MCF 10A (cell line): ENCODE results near the gene MTG1. TPM values are rescaled to one million over a fixed set of nuclear protein-coding genes. Genes with fewer than 3 reads are reported as not detected.
"Not testable (repeated sequence)": the region's sequence is repeated elsewhere in the genome, so short reads cannot be mapped to it uniquely, and the experiment has no call there.

Experiments
- BruUV-seq: library from RNA; stranded (reverse); fragments of 400-500 nt; replicated peaks from 2 replicates; lab custom pipeline; 2021; lab: Mats Ljungman, UMichigan
- CTCF ChIA-PET: fragments of 300-600 bp; sonication (Branson Sonifier 250); formaldehyde crosslinking; extraction: SDS; loops from one replicate; lab custom pipeline; 2021; ENCODE audit warnings: antibody characterized with exemption, inconsistent platforms; lab: Yijun Ruan, JAX
- POLR2A ChIA-PET: fragments of 300-600, 350-650 bp; sonication (Branson Sonifier 250); formaldehyde crosslinking; extraction: SDS; loops from one replicate; lab custom pipeline; 2020; ENCODE audit warnings: antibody characterized with exemption, inconsistent platforms; lab: Yijun Ruan, JAX
- DNase-seq: peaks from one replicate; pipeline ENCODE4 v3.0.0-alpha.2; 2018; ENCODE audit not compliant: unreplicated experiment
- H3K27ac Mint-ChIP-seq: one replicate; pipeline ENCODE4 v1.8.0; 2022; ENCODE audit warnings: mild to moderate bottlenecking, low read depth, mixed read lengths; ENCODE audit not compliant: unreplicated experiment
- H3K27me3 Mint-ChIP-seq: one replicate; pipeline ENCODE4 v1.8.0; 2022; ENCODE audit warnings: mixed read lengths; ENCODE audit not compliant: insufficient read depth, unreplicated experiment
- H3K36me3 Mint-ChIP-seq: one replicate; pipeline ENCODE4 v1.8.0; 2022; ENCODE audit warnings: mild to moderate bottlenecking, moderate library complexity, mixed read lengths; ENCODE audit not compliant: insufficient read depth, unreplicated experiment
- H3K4me1 Mint-ChIP-seq: one replicate; pipeline ENCODE4 v1.8.0; 2022; ENCODE audit warnings: mixed read lengths; ENCODE audit not compliant: insufficient read depth, unreplicated experiment
- H3K4me3 Mint-ChIP-seq: one replicate; pipeline ENCODE4 v1.8.0; 2022; ENCODE audit warnings: mild to moderate bottlenecking, moderate library complexity, mixed read lengths; ENCODE audit not compliant: unreplicated experiment
- H3K9me3 Mint-ChIP-seq: one replicate; pipeline ENCODE4 v1.8.0; 2022; ENCODE audit warnings: mixed read lengths; ENCODE audit not compliant: unreplicated experiment
- intact Hi-C: fragments of 100-400 bp; cut with micrococcal nuclease; formaldehyde crosslinking; loops from 2 replicates; pipeline ENCODE4 v1.14.1; 2022
- total RNA-seq: library from RNA; stranded (reverse); gene quantifications from 2 replicates; pipeline ENCODE4 v1.2.3, GENCODE V29; 2022
- TF ChIP-seq, protein P1 (sequence below): fragments of 200-600 bp; IDR thresholded peaks from one replicate; pipeline ENCODE4 v1.8.0; 2022; ENCODE audit warnings: antibody characterized with exemption, mild to moderate bottlenecking; ENCODE audit not compliant: unreplicated experiment

MTG1 gene
- total RNA-seq, 1 experiment from 2014 or later: 71.6 TPM

DNA sequence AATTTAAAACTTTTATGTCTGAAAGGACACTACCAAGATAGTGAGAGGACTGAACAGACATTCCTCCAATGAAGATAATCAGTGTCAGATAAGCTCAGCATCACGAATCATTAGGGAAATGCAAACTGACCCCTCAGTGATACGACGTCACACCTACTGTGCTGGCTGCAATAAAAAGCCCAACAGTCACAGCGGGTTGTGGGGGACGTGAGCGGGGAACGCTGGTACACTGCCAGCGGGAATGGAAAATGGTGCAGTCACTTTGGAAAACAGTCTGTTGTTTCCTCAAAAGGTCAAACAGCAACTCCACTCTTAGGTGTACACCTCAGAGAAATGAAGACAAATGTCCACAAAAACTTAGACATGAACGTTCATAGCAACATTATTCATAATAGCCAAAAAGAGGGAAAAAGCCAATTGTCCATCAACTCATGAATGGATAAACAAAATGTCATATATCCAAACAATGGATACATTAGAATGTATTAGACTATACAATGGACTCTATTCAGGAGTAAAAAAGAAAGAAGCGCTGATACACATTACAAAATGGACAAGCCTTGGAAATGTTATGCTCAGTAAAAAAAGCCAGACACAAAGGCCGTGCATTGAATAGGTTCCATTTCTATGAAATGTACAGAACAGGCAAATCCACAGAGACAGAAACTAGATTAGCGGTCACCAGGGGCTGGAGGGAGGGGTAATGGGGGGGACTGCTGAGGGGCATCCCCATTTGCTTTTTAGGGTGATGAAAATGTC, 18.4 kb upstream of the MTG1 start:
- ChIA-PET CTCF (interaction anchor here (1.5 kb wide), 1 partner anchor 46 kb away, joined by 6 read pairs; no protein-coding TSS in a partner anchor), POLR2A (no interaction called here)
- Mint-ChIP-seq H3K36me3 (peaks cover 15% of the 10 kb centered on the region), H3K9me3 (no peaks in the 10 kb centered on the region), H3K27me3 (no peaks in the 10 kb centered on the region), H3K4me1 (peaks cover 10% of the 10 kb centered on the region), H3K27ac (no peak overlapping the region), H3K4me3 (no peak overlapping the region)
- TF ChIP-seq, protein P1, sequence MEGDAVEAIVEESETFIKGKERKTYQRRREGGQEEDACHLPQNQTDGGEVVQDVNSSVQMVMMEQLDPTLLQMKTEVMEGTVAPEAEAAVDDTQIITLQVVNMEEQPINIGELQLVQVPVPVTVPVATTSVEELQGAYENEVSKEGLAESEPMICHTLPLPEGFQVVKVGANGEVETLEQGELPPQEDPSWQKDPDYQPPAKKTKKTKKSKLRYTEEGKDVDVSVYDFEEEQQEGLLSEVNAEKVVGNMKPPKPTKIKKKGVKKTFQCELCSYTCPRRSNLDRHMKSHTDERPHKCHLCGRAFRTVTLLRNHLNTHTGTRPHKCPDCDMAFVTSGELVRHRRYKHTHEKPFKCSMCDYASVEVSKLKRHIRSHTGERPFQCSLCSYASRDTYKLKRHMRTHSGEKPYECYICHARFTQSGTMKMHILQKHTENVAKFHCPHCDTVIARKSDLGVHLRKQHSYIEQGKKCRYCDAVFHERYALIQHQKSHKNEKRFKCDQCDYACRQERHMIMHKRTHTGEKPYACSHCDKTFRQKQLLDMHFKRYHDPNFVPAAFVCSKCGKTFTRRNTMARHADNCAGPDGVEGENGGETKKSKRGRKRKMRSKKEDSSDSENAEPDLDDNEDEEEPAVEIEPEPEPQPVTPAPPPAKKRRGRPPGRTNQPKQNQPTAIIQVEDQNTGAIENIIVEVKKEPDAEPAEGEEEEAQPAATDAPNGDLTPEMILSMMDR: no peak
- no peak for DNase-seq
- intact Hi-C loops: no loop called here
- BruUV-seq: no TSS peak

DNA sequence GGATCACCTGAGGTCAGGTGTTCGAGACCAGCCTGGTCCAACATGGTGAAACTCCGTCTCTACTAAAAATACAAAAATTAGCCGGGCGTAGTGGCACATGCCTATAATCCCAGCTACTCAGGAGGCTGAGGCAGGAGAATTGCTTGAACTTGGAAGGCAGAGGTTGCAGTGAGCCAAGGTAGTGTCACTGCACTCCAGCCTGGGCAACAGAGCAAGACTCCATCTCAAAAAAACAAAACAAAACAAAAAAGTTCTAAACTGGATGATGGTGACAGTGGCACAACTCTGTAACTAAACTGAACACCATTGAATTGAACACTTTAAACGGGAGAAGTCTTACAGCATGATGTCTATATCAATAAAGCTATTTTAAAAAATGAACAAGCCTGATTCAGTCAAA, 17.8 kb upstream of the MTG1 start:
- POLR2A ChIA-PET, intact Hi-C loops, H3K27ac Mint-ChIP-seq, H3K27me3 Mint-ChIP-seq, BruUV-seq, H3K4me3 Mint-ChIP-seq, CTCF ChIA-PET, DNase-seq, H3K9me3 Mint-ChIP-seq: not testable (repeated sequence)
- Mint-ChIP-seq H3K36me3 (peaks cover 10% of the 10 kb centered on the region), H3K4me1 (peaks cover 10% of the 10 kb centered on the region)

DNA sequence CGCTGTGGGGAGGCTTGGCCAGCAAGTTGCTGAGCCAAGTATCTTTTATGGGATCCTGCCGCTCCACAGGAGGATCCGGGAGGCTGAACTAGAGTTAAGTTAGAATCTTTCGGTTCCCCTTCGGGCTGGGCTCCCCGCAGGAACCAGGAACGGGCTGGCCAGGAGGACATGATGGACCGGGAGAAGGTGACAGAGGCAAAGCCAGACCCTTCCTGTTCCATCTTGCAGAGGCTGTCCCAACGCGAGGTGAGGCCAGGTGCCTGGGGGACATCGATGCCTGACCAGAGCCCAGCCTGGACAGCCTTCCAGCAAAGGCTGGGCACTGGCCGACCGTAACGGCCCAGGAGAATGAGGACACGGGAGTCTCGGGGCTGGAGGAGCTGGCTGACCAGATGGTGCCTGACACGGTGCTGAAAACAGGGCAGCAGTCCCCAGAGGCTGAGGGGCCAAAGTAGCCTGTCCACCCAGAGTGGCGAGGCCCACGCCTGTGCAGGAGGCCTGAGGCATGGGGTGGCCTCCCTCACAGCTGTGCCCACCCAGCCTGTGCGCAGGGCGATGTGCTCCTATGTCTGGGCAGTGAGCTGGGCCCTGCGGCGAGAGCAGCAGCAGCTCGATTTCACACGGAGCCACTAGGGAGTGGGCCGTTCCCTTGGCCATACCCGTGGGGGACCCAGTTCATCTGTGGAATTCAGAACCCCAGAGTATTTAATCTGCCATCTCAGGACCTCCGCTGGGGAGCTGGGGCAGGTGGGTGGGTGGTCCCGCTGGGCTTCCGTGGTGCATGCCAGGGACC, 16.7 kb upstream of the MTG1 start:
- CTCF ChIA-PET: interaction anchor here (0.6 to 0.9 kb wide), 2 partner anchors 8 to 116 kb away, joined by 3 to 5 read pairs; no protein-coding TSS in a partner anchor
- BruUV-seq: no TSS peak
- no peak for DNase-seq
- Mint-ChIP-seq H3K4me3 (peak overlapping the region; percentile 38), H3K4me1 (peaks cover 5% of the 10 kb centered on the region), H3K27ac (no peak overlapping the region), H3K36me3 (peaks cover 6% of the 10 kb centered on the region), H3K27me3 (no peaks in the 10 kb centered on the region), H3K9me3 (no peaks in the 10 kb centered on the region)
- TF ChIP-seq, protein P1: no peak
- POLR2A ChIA-PET: interaction anchor here (1.4 kb wide), 1 partner anchor 14 kb away, joined by 5 read pairs; no protein-coding TSS in a partner anchor
- intact Hi-C loops: no loop called here

DNA sequence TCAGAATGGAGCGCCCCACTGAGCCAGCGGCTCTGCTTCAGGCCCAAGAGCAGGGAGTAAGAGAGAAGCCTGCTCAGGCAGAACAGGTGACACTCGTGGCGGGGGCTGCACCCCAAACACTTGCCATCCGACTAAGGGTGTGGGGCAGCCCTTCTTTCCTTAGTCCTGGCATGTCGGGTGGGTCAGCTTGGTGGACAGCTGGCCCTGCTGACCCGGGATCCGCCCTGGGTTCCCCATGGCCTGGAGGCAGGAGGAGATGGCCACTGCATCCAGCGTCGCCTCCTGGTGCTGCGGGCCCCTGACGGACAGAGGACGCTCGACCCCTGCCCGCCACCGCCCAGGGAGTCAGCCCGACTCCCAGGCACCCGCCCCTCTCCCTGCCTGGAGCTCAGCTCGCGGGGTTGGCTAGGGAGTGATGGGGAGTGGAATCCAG, 16.1 kb upstream of the MTG1 start:
- BruUV-seq: no TSS peak
- Mint-ChIP-seq H3K36me3 (peaks cover 5% of the 10 kb centered on the region), H3K27me3 (no peaks in the 10 kb centered on the region), H3K27ac (no peak overlapping the region), H3K4me3 (peak overlapping the region; percentile 71), H3K4me1 (peaks cover 5% of the 10 kb centered on the region), H3K9me3 (no peaks in the 10 kb centered on the region)
- ChIA-PET POLR2A (interaction anchor here (0.7 to 1.4 kb wide), 3 partner anchors 13 to 121 kb away, joined by 3 to 8 read pairs (median 5); partner anchors contain the start of gene MTG1), CTCF (interaction anchor here (0.9 to 1.1 kb wide), 2 partner anchors 9 to 115 kb away, joined by 3 to 4 read pairs; no protein-coding TSS in a partner anchor)
- TF ChIP-seq, protein P1: no peak
- intact Hi-C loops: no loop called here
- no peak for DNase-seq
